ENCODE measurements around the gene NPC1L1.

NPC1L1 gene

GRCh38 chr7:44541028-44541869 lies at the start of gene NPC1L1:
Gene NPC1L1 (minus strand): TSS chr7:44541330. CDS start chr7:44541259, 71 bp downstream.
- Histone ChIP-seq H3K9ac (ENCODE audit: low read depth in 1 of 2, low read length in 2 of 2) (no peak within 1 kb of the TSS), H3K9me3 (ENCODE audit: control insufficient read depth in 2 of 2, low read length in 2 of 2) (no peaks in the 10 kb centered on the region)

GRCh38 chr7:44590910-44591309 lies 49.8 kb upstream of the NPC1L1 start:
- peaks cover 0 to 2% of the 10 kb centered on the region in 2 donors for H3K4me1 ChIP-seq (ENCODE audit: control insufficient read depth in 2 of 2, insufficient read depth in 2 of 2, low read length in 2 of 2)
- no peak overlapping the region for H3K9ac ChIP-seq (ENCODE audit: low read depth in 1 of 2, low read length in 2 of 2)
- no peaks in the 10 kb centered on the region for H3K27me3 ChIP-seq (ENCODE audit: control insufficient read depth in 2 of 2, insufficient read depth in 2 of 2, low read length in 2 of 2)
- H3K36me3 ChIP-seq (ENCODE audit: control insufficient read depth in 2 of 2, insufficient read depth in 2 of 2, low read length in 2 of 2) = no peaks in the 10 kb centered on the region
- no peak overlapping the region for H3K27ac ChIP-seq (ENCODE audit: low read depth in 2 of 2, low read length in 2 of 2)
- H3K4me3 ChIP-seq (ENCODE audit: low read length in 2 of 2) = no peak overlapping the region
- no peaks in the 10 kb centered on the region for H3K9me3 ChIP-seq (ENCODE audit: control insufficient read depth in 2 of 2, low read length in 2 of 2)

More at GRCh38 chr7:44541028-44541869, at the start of gene NPC1L1:
- H3K36me3 ChIP-seq (ENCODE audit: control insufficient read depth in 2 of 2, insufficient read depth in 2 of 2, low read length in 2 of 2) = no peaks in the 10 kb centered on the region
- H3K27me3 ChIP-seq (ENCODE audit: control insufficient read depth in 2 of 2, insufficient read depth in 2 of 2, low read length in 2 of 2) = no peaks in the 10 kb centered on the region
- no peak within 1 kb of the TSS for H3K4me3 ChIP-seq (ENCODE audit: low read length in 2 of 2)
- no peak within 1 kb of the TSS for H3K27ac ChIP-seq (ENCODE audit: low read depth in 2 of 2, low read length in 2 of 2)
- no peaks in the 10 kb centered on the region for H3K4me1 ChIP-seq (ENCODE audit: control insufficient read depth in 2 of 2, insufficient read depth in 2 of 2, low read length in 2 of 2)

- no peak overlapping the region for H3K9ac ChIP-seq (ENCODE audit: low read depth in 1 of 2, low read length in 2 of 2)
- H3K4me3 ChIP-seq (ENCODE audit: low read length in 2 of 2) = no peak overlapping the region
- no peak overlapping the region for H3K27ac ChIP-seq (ENCODE audit: low read depth in 2 of 2, low read length in 2 of 2)
- no peaks in the 10 kb centered on the region for H3K36me3 ChIP-seq (ENCODE audit: control insufficient read depth in 2 of 2, insufficient read depth in 2 of 2, low read length in 2 of 2)
- H3K4me1 ChIP-seq (ENCODE audit: control insufficient read depth in 2 of 2, insufficient read depth in 2 of 2, low read length in 2 of 2) = peaks cover 3% of the 10 kb centered on the region in 2 donors
- H3K27me3 ChIP-seq (ENCODE audit: control insufficient read depth in 2 of 2, insufficient read depth in 2 of 2, low read length in 2 of 2) = no peaks in the 10 kb centered on the region
- H3K9me3 ChIP-seq (ENCODE audit: control insufficient read depth in 2 of 2, low read length in 2 of 2) = no peaks in the 10 kb centered on the region
Measured at GRCh38 chr7:44587843-44588711, 46.9 kb upstream of the NPC1L1 start.

- Histone ChIP-seq H3K27me3 (ENCODE audit: control insufficient read depth in 2 of 2, insufficient read depth in 2 of 2, low read length in 2 of 2) (no peaks in the 10 kb centered on the region), H3K36me3 (ENCODE audit: control insufficient read depth in 2 of 2, insufficient read depth in 2 of 2, low read length in 2 of 2) (peaks cover 13 to 19% of the 10 kb centered on the region in 2 donors), H3K4me3 (ENCODE audit: low read length in 2 of 2) (peak overlapping the region; percentile 88 to 96), H3K9ac (ENCODE audit: low read depth in 1 of 2, low read length in 2 of 2) (peak overlapping the region; percentile 98 to 100), H3K27ac (ENCODE audit: low read depth in 2 of 2, low read length in 2 of 2) (peak overlapping the region; percentile 99 to 100), H3K4me1 (ENCODE audit: control insufficient read depth in 2 of 2, insufficient read depth in 2 of 2, low read length in 2 of 2) (peaks cover 15 to 18% of the 10 kb centered on the region in 2 donors), H3K9me3 (ENCODE audit: control insufficient read depth in 2 of 2, low read length in 2 of 2) (no peaks in the 10 kb centered on the region)
Measured at GRCh38 chr7:44583146-44583865, 42.2 kb upstream of the NPC1L1 start.

- Histone ChIP-seq H3K27me3 (ENCODE audit: control insufficient read depth in 2 of 2, insufficient read depth in 2 of 2, low read length in 2 of 2) (no peaks in the 10 kb centered on the region), H3K9me3 (ENCODE audit: control insufficient read depth in 2 of 2, low read length in 2 of 2) (no peaks in the 10 kb centered on the region), H3K9ac (ENCODE audit: low read depth in 1 of 2, low read length in 2 of 2) (peak within 1 kb of the TSS; percentile 98 to 100), H3K27ac (ENCODE audit: low read depth in 2 of 2, low read length in 2 of 2) (peak within 1 kb of the TSS; percentile 99 to 100), H3K4me3 (ENCODE audit: low read length in 2 of 2) (peak within 1 kb of the TSS; percentile 88 to 96), H3K4me1 (ENCODE audit: control insufficient read depth in 2 of 2, insufficient read depth in 2 of 2, low read length in 2 of 2) (peaks cover 15 to 17% of the 10 kb centered on the region in 2 donors), H3K36me3 (ENCODE audit: control insufficient read depth in 2 of 2, insufficient read depth in 2 of 2, low read length in 2 of 2) (peaks cover 18 to 23% of the 10 kb centered on the region in 2 donors)
Measured at GRCh38 chr7:44581879-44582603, 40.9 kb upstream of the NPC1L1 start, which contains the start of gene TMED4. Gene TMED4 (minus strand): TSS chr7:44582231. CDS start chr7:44582206, 25 bp downstream.

GRCh38 chr7:44580945-44581878 lies 40.1 kb upstream of the NPC1L1 start:
- peaks cover 18 to 23% of the 10 kb centered on the region in 2 donors for H3K36me3 ChIP-seq (ENCODE audit: control insufficient read depth in 2 of 2, insufficient read depth in 2 of 2, low read length in 2 of 2)
- H3K27me3 ChIP-seq (ENCODE audit: control insufficient read depth in 2 of 2, insufficient read depth in 2 of 2, low read length in 2 of 2) = no peaks in the 10 kb centered on the region
- peak overlapping the region; percentile 99 to 100 for H3K27ac ChIP-seq (ENCODE audit: low read depth in 2 of 2, low read length in 2 of 2)
- H3K4me3 ChIP-seq (ENCODE audit: low read length in 2 of 2) = peak overlapping the region; percentile 88 to 96
- no peaks in the 10 kb centered on the region for H3K9me3 ChIP-seq (ENCODE audit: control insufficient read depth in 2 of 2, low read length in 2 of 2)
- peak overlapping the region; percentile 87 to 98 for H3K9ac ChIP-seq (ENCODE audit: low read depth in 1 of 2, low read length in 2 of 2)
- H3K4me1 ChIP-seq (ENCODE audit: control insufficient read depth in 2 of 2, insufficient read depth in 2 of 2, low read length in 2 of 2) = peaks cover 15 to 17% of the 10 kb centered on the region in 2 donors

- Histone ChIP-seq H3K9ac (ENCODE audit: low read depth in 1 of 2, low read length in 2 of 2) (no peak overlapping the region), H3K27ac (ENCODE audit: low read depth in 2 of 2, low read length in 2 of 2) (no peak overlapping the region), H3K27me3 (ENCODE audit: control insufficient read depth in 2 of 2, insufficient read depth in 2 of 2, low read length in 2 of 2) (no peaks in the 10 kb centered on the region), H3K36me3 (ENCODE audit: control insufficient read depth in 2 of 2, insufficient read depth in 2 of 2, low read length in 2 of 2) (peaks cover 31 to 47% of the 10 kb centered on the region in 2 donors), H3K9me3 (ENCODE audit: control insufficient read depth in 2 of 2, low read length in 2 of 2) (no peaks in the 10 kb centered on the region), H3K4me1 (ENCODE audit: control insufficient read depth in 2 of 2, insufficient read depth in 2 of 2, low read length in 2 of 2) (peaks cover 24 to 27% of the 10 kb centered on the region in 2 donors), H3K4me3 (ENCODE audit: low read length in 2 of 2) (no peak overlapping the region)
Measured at GRCh38 chr7:44576228-44576627, 35.1 kb upstream of the NPC1L1 start.

GRCh38 chr7:44575054-44575453 lies 33.9 kb upstream of the NPC1L1 start:
- no peak overlapping the region for H3K9ac ChIP-seq (ENCODE audit: low read depth in 1 of 2, low read length in 2 of 2)

More at GRCh38 chr7:44575054-44575453, 33.9 kb upstream of the NPC1L1 start:
- peaks cover 19 to 21% of the 10 kb centered on the region in 2 donors for H3K4me1 ChIP-seq (ENCODE audit: control insufficient read depth in 2 of 2, insufficient read depth in 2 of 2, low read length in 2 of 2)
- peaks cover 36 to 53% of the 10 kb centered on the region in 2 donors for H3K36me3 ChIP-seq (ENCODE audit: control insufficient read depth in 2 of 2, insufficient read depth in 2 of 2, low read length in 2 of 2)
- H3K9me3 ChIP-seq (ENCODE audit: control insufficient read depth in 2 of 2, low read length in 2 of 2) = no peaks in the 10 kb centered on the region
- H3K4me3 ChIP-seq (ENCODE audit: low read length in 2 of 2) = no peak overlapping the region
- H3K27ac ChIP-seq (ENCODE audit: low read depth in 2 of 2, low read length in 2 of 2) = no peak overlapping the region
- H3K27me3 ChIP-seq (ENCODE audit: control insufficient read depth in 2 of 2, insufficient read depth in 2 of 2, low read length in 2 of 2) = no peaks in the 10 kb centered on the region

Data from mucosa of rectum (tissue), 2 donors.